Activated CD4-positive, CD25-positive, alpha-beta regulatory T cell treated with anti-CD3 and anti-CD28 coated beads, Interleukin-2, amount 50 U/mL, for 72 hours (primary cell): Measurements from ENCODE around the gene PTPMT1.
"Not testable (repeated sequence)": the region's sequence is repeated elsewhere in the genome, so short reads cannot be mapped to it uniquely, and the experiment has no call there.

ENCODE experiments used
- DNase-seq: peaks from one replicate; pipeline ENCODE4 v3.0.0; 2021

Gene PTPMT1

GRCh38 chr11:47565340-47566148 is at the start of gene PTPMT1:
TSS of gene PTPMT1 (plus strand) at chr11:47565599. CDS start at chr11:47565623, 24 bp downstream.
- peak; percentile 75 for DNase-seq

- no peak for DNase-seq
Measured at GRCh38 chr11:47516155-47516554, 49.2 kb upstream of the PTPMT1 start.

- no peak for DNase-seq
Measured at GRCh38 chr11:47516984-47517853, 48.2 kb upstream of the PTPMT1 start.

- no peak for DNase-seq
Measured at GRCh38 chr11:47518212-47518964, 47.0 kb upstream of the PTPMT1 start.

- no peak for DNase-seq
Measured at GRCh38 chr11:47523490-47524225, 41.7 kb upstream of the PTPMT1 start.

GRCh38 chr11:47524291-47524874 is 41.0 kb upstream of the PTPMT1 start:
- DNase-seq: no peak

GRCh38 chr11:47526032-47526431 is 39.4 kb upstream of the PTPMT1 start:
- DNase-seq: not testable (repeated sequence)

GRCh38 chr11:47527186-47527585 is 38.2 kb upstream of the PTPMT1 start:
- no peak for DNase-seq

GRCh38 chr11:47529951-47530350 is 35.4 kb upstream of the PTPMT1 start:
- no peak for DNase-seq

- not testable (repeated sequence) for DNase-seq
Measured at GRCh38 chr11:47530721-47531120, 34.7 kb upstream of the PTPMT1 start.

GRCh38 chr11:47531666-47532065 is 33.7 kb upstream of the PTPMT1 start:
- DNase-seq: no peak

- DNase-seq: no peak
Measured at GRCh38 chr11:47532597-47533213, 32.7 kb upstream of the PTPMT1 start.

- no peak for DNase-seq
Measured at GRCh38 chr11:47533690-47534151, 31.7 kb upstream of the PTPMT1 start.

GRCh38 chr11:47534704-47535251 is 30.6 kb upstream of the PTPMT1 start:
- no peak for DNase-seq

- no peak for DNase-seq
Measured at GRCh38 chr11:47536915-47537314, 28.5 kb upstream of the PTPMT1 start.

- no peak for DNase-seq
Measured at GRCh38 chr11:47538741-47539565, 26.4 kb upstream of the PTPMT1 start.

GRCh38 chr11:47539681-47540039 is 25.7 kb upstream of the PTPMT1 start:
- no peak for DNase-seq

- no peak for DNase-seq
Measured at GRCh38 chr11:47541070-47541469, 24.3 kb upstream of the PTPMT1 start.

- DNase-seq: no peak
Measured at GRCh38 chr11:47545298-47545697, 20.1 kb upstream of the PTPMT1 start.

- DNase-seq: not testable (repeated sequence)
Measured at GRCh38 chr11:47546274-47546673, 19.1 kb upstream of the PTPMT1 start.
